Upper lobe of right lung (tissue), 1 donor: ENCODE measurements around the gene SLC19A1. TPM values are rescaled to one million over a fixed set of nuclear protein-coding genes. Genes with fewer than 3 reads are reported as not detected.

Source experiments
- ATAC-seq: fragments of 200-7000 bp; cut with Tn5 transposase; one replicate; pipeline ENCODE4 v1.9.1; 2020; ENCODE audit warnings: mild to moderate bottlenecking, moderate library complexity
- DNase-seq: peaks from one replicate; pipeline ENCODE4 v3.0.0-alpha.2; 2020
- H3K27ac ChIP-seq: fragments of 200-600 bp; one replicate; pipeline ENCODE4 v1.8.0; 2022
- H3K27me3 ChIP-seq: fragments of 200-600 bp; one replicate; pipeline ENCODE4 v1.8.0; 2022; ENCODE audit warnings: mild to moderate bottlenecking
- H3K36me3 ChIP-seq: fragments of 200-600 bp; one replicate; pipeline ENCODE4 v1.8.0; 2022
- H3K4me1 ChIP-seq: fragments of 200-600 bp; one replicate; pipeline ENCODE4 v1.8.0; 2022
- H3K4me3 ChIP-seq: fragments of 200-600 bp; one replicate; pipeline ENCODE4 v1.8.0; 2022; ENCODE audit warnings: mild to moderate bottlenecking
- H3K9me3 ChIP-seq: fragments of 200-600 bp; one replicate; pipeline ENCODE4 v1.8.0; 2022
- intact Hi-C: fragments of 100-400 bp; cut with DNase I; formaldehyde crosslinking; loops from one replicate; pipeline ENCODE4 v1.11.0; 2022
- total RNA-seq: library from RNA; stranded (reverse); fragmentation: NEBNext Ultra II Directional; extraction: Animal tissue kit (Norgen Biotek cat#: 25700); gene quantifications from one replicate; pipeline ENCODE4 v1.2.1, GENCODE V29; 2021
- TF ChIP-seq, protein P1 (sequence below): fragments of 200-600 bp; IDR thresholded peaks from one replicate; pipeline ENCODE4 v1.8.0; 2022; ENCODE audit warnings: antibody characterized with exemption
- donor health status: DM: no; HTN: yes; CAD: no; lungs with severe emphysema.

The SLC19A1 gene
- total RNA-seq, 1 donor from 2014 or later, result 39.3 TPM

DNA sequence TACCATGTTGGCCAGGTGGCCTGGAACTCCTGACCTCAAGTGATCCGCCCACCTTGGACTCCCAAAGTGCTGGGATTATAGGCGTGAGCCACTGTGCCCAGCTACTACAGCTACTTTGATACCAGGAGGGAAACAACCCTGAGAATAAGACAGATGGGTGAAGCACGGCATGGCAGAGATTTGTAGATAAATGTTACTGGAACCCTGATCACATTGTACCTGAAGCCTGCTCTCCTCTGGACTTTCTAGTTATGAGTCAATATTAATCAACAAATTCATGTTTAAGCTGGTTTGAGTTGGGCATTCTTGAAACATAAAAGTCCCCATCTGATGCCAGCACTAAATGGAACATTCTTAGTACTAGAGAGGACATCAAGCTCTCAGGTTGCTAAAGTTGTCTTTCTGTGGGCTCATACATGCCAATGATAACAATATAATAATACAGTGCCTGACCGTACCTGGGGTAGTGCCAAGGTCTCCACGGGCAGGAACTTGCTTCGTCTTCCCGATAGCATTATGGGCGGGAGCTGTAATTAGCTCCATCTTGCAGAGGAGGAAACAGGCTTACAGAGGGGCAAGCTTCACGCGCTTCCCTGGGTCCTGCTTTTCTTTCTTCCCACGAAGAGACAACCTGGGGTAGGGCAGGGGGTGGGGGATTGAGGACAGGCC, 30.7 kb upstream of the SLC19A1 start:
- DNase-seq (no peak), ATAC-seq (no peak)
- TF ChIP-seq, protein P1, sequence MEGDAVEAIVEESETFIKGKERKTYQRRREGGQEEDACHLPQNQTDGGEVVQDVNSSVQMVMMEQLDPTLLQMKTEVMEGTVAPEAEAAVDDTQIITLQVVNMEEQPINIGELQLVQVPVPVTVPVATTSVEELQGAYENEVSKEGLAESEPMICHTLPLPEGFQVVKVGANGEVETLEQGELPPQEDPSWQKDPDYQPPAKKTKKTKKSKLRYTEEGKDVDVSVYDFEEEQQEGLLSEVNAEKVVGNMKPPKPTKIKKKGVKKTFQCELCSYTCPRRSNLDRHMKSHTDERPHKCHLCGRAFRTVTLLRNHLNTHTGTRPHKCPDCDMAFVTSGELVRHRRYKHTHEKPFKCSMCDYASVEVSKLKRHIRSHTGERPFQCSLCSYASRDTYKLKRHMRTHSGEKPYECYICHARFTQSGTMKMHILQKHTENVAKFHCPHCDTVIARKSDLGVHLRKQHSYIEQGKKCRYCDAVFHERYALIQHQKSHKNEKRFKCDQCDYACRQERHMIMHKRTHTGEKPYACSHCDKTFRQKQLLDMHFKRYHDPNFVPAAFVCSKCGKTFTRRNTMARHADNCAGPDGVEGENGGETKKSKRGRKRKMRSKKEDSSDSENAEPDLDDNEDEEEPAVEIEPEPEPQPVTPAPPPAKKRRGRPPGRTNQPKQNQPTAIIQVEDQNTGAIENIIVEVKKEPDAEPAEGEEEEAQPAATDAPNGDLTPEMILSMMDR, result no peak
- Histone ChIP-seq H3K27ac (no peak overlapping the region), H3K27me3 (peaks cover 8% of the 10 kb centered on the region), H3K4me1 (no peaks in the 10 kb centered on the region), H3K36me3 (no peaks in the 10 kb centered on the region), H3K9me3 (no peaks in the 10 kb centered on the region), H3K4me3 (no peak overlapping the region)
- intact Hi-C loops, result no loop called here

DNA sequence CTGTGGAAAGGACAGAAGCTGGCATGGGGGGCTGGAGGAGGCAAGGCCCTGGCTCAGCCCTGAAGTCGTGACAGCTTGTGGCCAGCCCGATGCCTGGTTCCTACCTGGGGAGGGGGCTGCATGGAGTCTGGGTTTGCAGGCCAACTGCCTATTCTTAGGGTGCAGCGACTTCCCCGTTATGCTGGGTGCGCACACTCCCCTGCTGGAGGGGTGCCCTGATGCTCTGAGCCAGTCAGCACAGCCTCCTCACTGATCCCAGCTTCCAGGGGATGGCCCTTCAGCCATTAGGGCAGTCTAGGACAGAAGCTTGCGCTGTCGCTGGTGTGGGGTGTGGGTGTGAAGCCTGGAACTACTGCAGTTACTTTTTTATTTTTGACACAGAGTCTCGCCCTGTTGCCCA, 30.0 kb upstream of the SLC19A1 start:
- no peaks in the 10 kb centered on the region for H3K4me1 ChIP-seq
- H3K27ac ChIP-seq, result no peak overlapping the region
- no peak overlapping the region for H3K4me3 ChIP-seq
- intact Hi-C loops, result no loop called here
- H3K9me3 ChIP-seq, result no peaks in the 10 kb centered on the region
- peaks cover 8% of the 10 kb centered on the region for H3K27me3 ChIP-seq
- ATAC-seq, result no peak
- H3K36me3 ChIP-seq, result no peaks in the 10 kb centered on the region
- DNase-seq, result no peak
- TF ChIP-seq, protein P1, result no peak

DNA sequence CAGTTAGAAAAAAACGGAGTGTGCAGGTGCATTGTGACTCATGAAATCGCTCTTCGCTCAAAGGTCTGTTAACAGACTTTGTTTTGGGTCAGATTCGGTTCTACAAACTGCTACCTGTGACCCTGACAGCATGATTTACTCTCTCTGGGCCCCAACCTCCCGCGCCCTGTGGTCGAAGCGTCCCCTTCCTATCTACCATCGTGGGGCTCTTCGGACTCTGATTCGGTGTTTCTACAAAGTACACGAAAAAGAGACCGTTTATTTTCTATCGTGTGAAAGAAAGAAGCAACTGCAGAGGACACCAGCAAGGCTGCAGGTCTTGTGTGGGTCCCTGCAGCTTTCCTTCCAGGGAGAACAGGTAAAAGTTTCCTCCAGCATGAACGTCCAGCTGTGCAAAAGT, 29.4 kb upstream of the SLC19A1 start:
- Histone ChIP-seq H3K4me1 (no peaks in the 10 kb centered on the region), H3K27me3 (peaks cover 8% of the 10 kb centered on the region), H3K27ac (no peak overlapping the region), H3K9me3 (no peaks in the 10 kb centered on the region), H3K4me3 (no peak overlapping the region), H3K36me3 (no peaks in the 10 kb centered on the region)
- TF ChIP-seq, protein P1, result no peak
- no peak for DNase-seq
- intact Hi-C loops, result no loop called here
- ATAC-seq, result no peak

DNA sequence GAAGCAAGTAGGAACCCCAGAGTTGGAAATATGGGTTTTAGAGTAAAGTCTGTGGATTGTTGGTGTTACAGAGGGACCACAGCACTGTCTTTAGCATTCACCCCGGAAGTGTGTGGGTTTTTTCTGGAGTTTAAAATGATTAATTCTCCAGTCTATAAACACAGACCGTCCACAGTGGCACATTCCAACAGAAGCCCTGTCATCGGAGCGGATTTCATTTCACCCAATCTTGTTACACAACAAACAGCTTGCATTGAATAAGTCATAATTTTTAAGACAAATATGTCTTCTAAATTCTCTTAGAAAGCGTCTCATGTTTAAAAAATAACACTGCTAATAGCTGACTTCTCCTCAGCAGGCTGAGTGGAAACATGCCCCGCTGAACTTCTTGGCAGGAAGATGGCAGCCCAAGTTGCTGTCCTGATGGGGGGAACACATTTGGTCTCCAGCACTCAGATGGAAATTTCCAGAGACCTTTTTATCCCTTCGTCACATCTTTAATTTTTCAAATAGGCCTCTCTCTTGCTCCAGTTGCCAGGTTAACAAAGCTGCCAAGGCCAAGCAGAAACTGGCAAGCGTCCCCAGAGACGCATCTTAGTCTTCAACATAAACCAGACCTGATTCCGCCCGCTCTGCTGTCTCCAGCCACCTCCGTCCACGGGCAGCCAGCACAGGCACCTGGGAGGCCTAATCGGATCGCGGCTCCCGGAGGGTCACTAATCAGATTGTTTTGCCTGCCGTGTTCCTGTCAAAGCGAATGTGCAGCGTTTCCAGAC, 28.8 kb upstream of the SLC19A1 start:
- Histone ChIP-seq H3K36me3 (no peaks in the 10 kb centered on the region), H3K4me3 (no peak overlapping the region), H3K4me1 (no peaks in the 10 kb centered on the region), H3K27ac (no peak overlapping the region), H3K9me3 (no peaks in the 10 kb centered on the region), H3K27me3 (peaks cover 8% of the 10 kb centered on the region)
- intact Hi-C loops, result no loop called here
- TF ChIP-seq, protein P1, result no peak
- ATAC-seq (no peak), DNase-seq (no peak)

DNA sequence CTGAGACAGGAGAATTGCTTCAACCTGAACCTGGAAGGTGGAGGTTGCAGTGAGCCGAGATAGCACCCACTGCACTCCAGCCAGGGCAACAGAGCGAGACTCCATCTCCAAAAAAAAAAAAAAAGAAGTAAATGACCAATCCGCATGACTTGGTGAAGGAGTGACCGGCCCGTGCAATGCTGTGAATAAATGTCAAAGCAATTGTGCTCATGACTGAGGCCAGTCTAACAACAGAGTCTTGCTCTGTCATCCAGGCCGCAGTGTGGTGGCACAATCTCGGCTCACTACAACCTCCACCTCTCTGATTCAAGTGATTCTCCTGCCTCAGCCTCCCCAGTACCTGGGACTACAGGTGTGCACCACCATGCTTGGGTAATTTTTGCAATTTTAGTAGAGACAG, 27.8 kb upstream of the SLC19A1 start:
- H3K9me3 ChIP-seq, result no peaks in the 10 kb centered on the region
- DNase-seq, result no peak
- no peaks in the 10 kb centered on the region for H3K36me3 ChIP-seq
- intact Hi-C loops, result no loop called here
- no peak overlapping the region for H3K4me3 ChIP-seq
- no peak overlapping the region for H3K27ac ChIP-seq
- no peak for ATAC-seq
- TF ChIP-seq, protein P1, result no peak
- H3K27me3 ChIP-seq, result peaks cover 8% of the 10 kb centered on the region
- H3K4me1 ChIP-seq, result no peaks in the 10 kb centered on the region
